Adrenal gland (tissue), 12 donors: ENCODE data around the gene CHIC2. TPM values are rescaled to one million over a fixed set of nuclear protein-coding genes. Genes with fewer than 3 reads are reported as not detected.

Experiments used
- DNase-seq, 7 donors: peaks; one replicate each; pipeline ENCODE4 v3.0.0-alpha.2; 2019 to 2020
- H3K27ac ChIP-seq, 5 donors: fragments of 200-600 bp; sonication (generic) in 4 of 5; 1 replicate in 3 of 5; 2 replicates in 2 of 5; pipeline versions ENCODE4 v1.5.1 to v1.8.0; 2016 to 2020; ENCODE audit warnings: mild to moderate bottlenecking in 1 of 5
- H3K27me3 ChIP-seq: fragments of 200-600 bp; 2 replicates; pipeline ENCODE4 v1.8.0; 2021
- H3K36me3 ChIP-seq, 2 donors: fragments of 200-600 bp; replicated peaks in 1 of 2; 1 replicate in 1 of 2; 2 replicates in 1 of 2; pipeline versions ENCODE4 v1.5.1 to v1.8.0; 2018 to 2022
- H3K4me1 ChIP-seq, 2 donors: fragments of 200-600 bp; replicated peaks in 1 of 2; 1 replicate in 1 of 2; 2 replicates in 1 of 2; pipeline versions ENCODE4 v1.5.1 to v1.8.0; 2018 to 2021
- H3K4me3 ChIP-seq, 4 donors: fragments of 200-600 bp; sonication (generic) in 3 of 4; one replicate each; pipeline ENCODE4 v1.5.1; 2016 to 2018
- H3K9me3 ChIP-seq, 3 donors: fragments of 200-600 bp; sonication (generic) in 1 of 3; replicated peaks in 1 of 3; 1 replicate in 2 of 3; 2 replicates in 1 of 3; pipeline versions ENCODE4 v1.5.1 to v1.8.0; 2016 to 2021
- CTCF ChIP-seq, 6 experiments: fragments of 450-650 bp in 4 of 6; fragments of 200-600 bp in 2 of 6; sonication (generic) in 1 of 6; IDR thresholded peaks; 1 replicate in 5 of 6; 2 replicates in 1 of 6; pipeline versions ENCODE4 v1.5.1 to v1.8.0; 2016 to 2021; ENCODE audit warnings: antibody characterized with exemption in 6 of 6, mild to moderate bottlenecking in 2 of 6, moderate library complexity in 1 of 6
- POLR2A ChIP-seq, 2 donors: fragments of 450-650 bp; IDR thresholded peaks; one replicate each; pipeline ENCODE4 v1.6.1; 2017; ENCODE audit warnings: antibody characterized with exemption in 2 of 2, mild to moderate bottlenecking in 2 of 2, moderate library complexity in 1 of 2
- WGBS, 4 donors: extraction: QIAGEN DNeasy Blood & Tissue Kit in 2 of 4; methylation state at CpG; one replicate each; pipeline versions ENCODE4 v1.1.5 to v1.1.7; 2013 to 2017; 5-methylcytosine and 5-hydroxymethylcytosine counted together
- intact Hi-C, 2 donors: fragments of 100-400 bp; cut with DNase I; formaldehyde crosslinking; loops; one replicate each; pipeline versions ENCODE4 v1.14.1 to v1.15.0; 2022 to 2023
- polyA plus RNA-seq, 3 donors: library from polyadenylated mRNA; stranded (reverse); fragments of 200-250 nt in 2 of 3; fragments of 350-450 nt in 1 of 3; fragmentation: Illumina TruSeq in 1 of 3; extraction: RNeasy Lipid Tissue Mini Kit (QIAGEN cat#74804) in 1 of 3; gene quantifications; one replicate each; pipeline ENCODE4 v1.2.3, GENCODE V29; 2013 to 2014
- total RNA-seq, 9 donors: library from RNA; depleted of rRNA in 4 of 9; stranded (reverse); fragments of >200 nt in 4 of 9; fragments of 120-200 nt in 1 of 9; fragmentation: NEBNext Ultra II Directional in 1 of 9; extraction: Animal tissue kit (Norgen Biotek cat#: 25700) in 1 of 9; gene quantifications; one replicate each; pipeline versions ENCODE4 v1.1.0 to v1.2.4, GENCODE V29; 2013 to 2023
- donor health status: healthy with polysubstance abuse.
- donor health status: Bipolar disorder and iron deficiency.
- donor health status: DM: yes; HTN: yes; CAD: no.
- donor health status: DM: no; HTN: no; CAD: no.
- donor health status: DM: no; HTN: no; CAD: no.
- donor health status: DM: yes; HTN: yes; CAD: no.

Gene CHIC2
- total and polyA plus RNA-seq, 12 donors: 9.7 to 68.0 (median 24.1) TPM

DNA sequence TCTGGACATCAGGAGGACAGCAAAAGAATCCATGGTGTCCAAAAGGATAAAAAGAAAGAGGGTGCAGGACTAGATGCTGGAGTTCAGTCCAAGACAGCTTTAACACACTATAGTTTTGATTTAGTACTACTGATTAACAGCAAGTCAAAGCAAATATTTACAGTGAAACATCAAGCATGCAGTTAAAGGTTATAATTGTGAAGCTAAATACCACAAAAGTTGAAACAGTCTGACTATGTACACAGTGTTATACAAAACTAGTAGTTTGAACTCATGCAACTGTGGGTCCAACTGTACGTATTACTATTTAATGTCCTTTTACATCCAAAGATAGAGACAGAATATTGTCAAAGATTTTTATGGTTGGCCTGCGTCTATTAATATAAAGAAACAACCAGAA is 57.6 kb downstream of the CHIC2 start:
- Histone ChIP-seq H3K4me1 (peaks cover 0 to 29% of the 10 kb centered on the region in 2 donors), H3K36me3 (no peaks in the 10 kb centered on the region), H3K27me3 (no peaks in the 10 kb centered on the region), H3K27ac (no peak overlapping the region), H3K9me3 (no peaks in the 10 kb centered on the region), H3K4me3 (no peak overlapping the region)
- DNase-seq: no peak
- WGBS, 4 donors: 95 to 99% (median 97%) methylated on average over 2 of the region's 2 CpGs
- TF ChIP-seq POLR2A (IDR thresholded peaks at IDR 0.05): no peak
- TF ChIP-seq CTCF (IDR thresholded peaks at IDR 0.05): no peak
- intact Hi-C loops: no loop called here

GRCh38 chr4:54005475-54005874 is 58.9 kb downstream of the CHIC2 start:
- no peaks in the 10 kb centered on the region for H3K27me3 ChIP-seq
- 53 to 65% (median 59%) methylated on average over 2 of the region's 2 CpGs for WGBS, 4 donors
- TF ChIP-seq CTCF (IDR thresholded peaks at IDR 0.05) (no peak), POLR2A (IDR thresholded peaks at IDR 0.05) (no peak)
- no peaks in the 10 kb centered on the region for H3K36me3 ChIP-seq
- H3K4me3 ChIP-seq: peak overlapping the region in 1 of 4 donors; percentile 20
- peaks cover 0 to 26% of the 10 kb centered on the region in 2 donors for H3K4me1 ChIP-seq
- intact Hi-C loops: no loop called here
- H3K9me3 ChIP-seq: no peaks in the 10 kb centered on the region
- H3K27ac ChIP-seq: peak overlapping the region in 2 of 5 donors; percentile 13 to 33
- no peak for DNase-seq

GRCh38 chr4:54004463-54004862 is 59.9 kb downstream of the CHIC2 start:
- intact Hi-C loops: no loop called here
- Histone ChIP-seq H3K36me3 (no peaks in the 10 kb centered on the region), H3K4me1 (peaks cover 0 to 24% of the 10 kb centered on the region in 2 donors), H3K27ac (no peak overlapping the region), H3K9me3 (no peaks in the 10 kb centered on the region), H3K27me3 (no peaks in the 10 kb centered on the region), H3K4me3 (no peak overlapping the region)
- DNase-seq: no peak
- 66 to 77% (median 68%) methylated on average over 2 of the region's 2 CpGs for WGBS, 4 donors
- TF ChIP-seq CTCF (IDR thresholded peaks at IDR 0.05): no peak
- TF ChIP-seq POLR2A (IDR thresholded peaks at IDR 0.05): no peak

- TF ChIP-seq POLR2A (IDR thresholded peaks at IDR 0.05) (no peak), CTCF (IDR thresholded peaks at IDR 0.05) (no peak)
- Histone ChIP-seq H3K27me3 (no peaks in the 10 kb centered on the region), H3K9me3 (no peaks in the 10 kb centered on the region), H3K36me3 (no peaks in the 10 kb centered on the region), H3K4me3 (no peak overlapping the region), H3K4me1 (peaks cover 0 to 24% of the 10 kb centered on the region in 2 donors), H3K27ac (no peak overlapping the region)
- intact Hi-C loops: no loop called here
- 90 to 91% (median 90%) methylated on average over 10 of the region's 10 CpGs for WGBS, 4 donors
- no peak for DNase-seq
Measured at GRCh38 chr4:54001668-54002365, 62.6 kb downstream of the CHIC2 start.
